GM12865 (cell line): ENCODE data around the gene NCAN.
"Not testable (repeated sequence)": the region's sequence is repeated elsewhere in the genome, so short reads cannot be mapped to it uniquely, and the experiment has no call there.

Experiments
- DNase-seq: peaks from one replicate; pipeline ENCODE4 v3.0.0; 2010; ENCODE audit warnings: low read depth
- H3K4me3 ChIP-seq: 2 replicates; pipeline ENCODE4 v1.5.1; 2011; ENCODE audit warnings: mild to moderate bottlenecking, low read depth, low read length, control low read depth
- TF ChIP-seq, protein P1 (sequence below): IDR thresholded peaks from 2 replicates; pipeline ENCODE4 v1.5.1; 2011; ENCODE audit warnings: low read length, control low read depth, low read depth, inconsistent platforms; ENCODE audit not compliant: insufficient read depth; ENCODE audit errors: missing control alignments

NCAN gene

DNA sequence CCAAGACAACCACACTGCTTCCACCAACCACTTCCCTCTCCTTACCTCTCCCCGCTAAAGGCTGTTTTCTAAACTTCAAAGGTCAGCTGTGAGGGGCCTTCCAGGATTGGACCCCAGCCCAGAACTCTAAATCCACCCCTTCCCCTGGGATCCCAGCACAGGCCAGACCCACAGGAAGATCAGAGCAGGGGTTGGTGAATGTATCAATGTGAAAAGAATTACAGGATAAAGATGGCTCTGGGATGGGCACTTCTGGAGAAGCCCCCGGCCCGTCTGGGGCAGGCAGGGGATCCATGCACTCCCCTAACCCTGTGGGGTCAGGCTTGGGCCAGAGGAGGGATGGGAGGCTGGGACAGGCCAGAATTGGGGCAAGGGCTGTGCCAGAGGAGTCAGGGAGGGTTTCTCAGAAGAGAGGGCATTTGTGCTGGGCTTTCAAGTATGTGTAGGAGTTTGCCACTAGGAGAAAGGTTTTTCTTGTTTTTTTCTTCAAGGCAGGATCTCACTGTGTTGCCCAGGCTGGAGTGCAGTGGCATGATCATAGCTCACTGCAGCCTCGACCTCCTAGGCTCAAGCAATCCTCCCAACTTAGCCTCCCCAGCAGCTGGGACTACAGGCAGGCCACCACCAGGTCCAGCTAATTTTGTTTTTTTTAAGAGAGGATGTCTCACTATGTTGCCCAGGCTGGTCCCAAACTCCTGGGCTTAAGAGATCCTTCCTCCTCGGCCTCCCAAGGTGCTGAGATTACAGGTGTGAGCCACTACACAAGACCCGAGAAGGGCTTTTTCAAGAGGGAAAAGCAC is 40.7 kb upstream of the NCAN start:
- no peak for DNase-seq
- no peak overlapping the region for H3K4me3 ChIP-seq
- TF ChIP-seq, protein P1, sequence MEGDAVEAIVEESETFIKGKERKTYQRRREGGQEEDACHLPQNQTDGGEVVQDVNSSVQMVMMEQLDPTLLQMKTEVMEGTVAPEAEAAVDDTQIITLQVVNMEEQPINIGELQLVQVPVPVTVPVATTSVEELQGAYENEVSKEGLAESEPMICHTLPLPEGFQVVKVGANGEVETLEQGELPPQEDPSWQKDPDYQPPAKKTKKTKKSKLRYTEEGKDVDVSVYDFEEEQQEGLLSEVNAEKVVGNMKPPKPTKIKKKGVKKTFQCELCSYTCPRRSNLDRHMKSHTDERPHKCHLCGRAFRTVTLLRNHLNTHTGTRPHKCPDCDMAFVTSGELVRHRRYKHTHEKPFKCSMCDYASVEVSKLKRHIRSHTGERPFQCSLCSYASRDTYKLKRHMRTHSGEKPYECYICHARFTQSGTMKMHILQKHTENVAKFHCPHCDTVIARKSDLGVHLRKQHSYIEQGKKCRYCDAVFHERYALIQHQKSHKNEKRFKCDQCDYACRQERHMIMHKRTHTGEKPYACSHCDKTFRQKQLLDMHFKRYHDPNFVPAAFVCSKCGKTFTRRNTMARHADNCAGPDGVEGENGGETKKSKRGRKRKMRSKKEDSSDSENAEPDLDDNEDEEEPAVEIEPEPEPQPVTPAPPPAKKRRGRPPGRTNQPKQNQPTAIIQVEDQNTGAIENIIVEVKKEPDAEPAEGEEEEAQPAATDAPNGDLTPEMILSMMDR, result no peak

DNA sequence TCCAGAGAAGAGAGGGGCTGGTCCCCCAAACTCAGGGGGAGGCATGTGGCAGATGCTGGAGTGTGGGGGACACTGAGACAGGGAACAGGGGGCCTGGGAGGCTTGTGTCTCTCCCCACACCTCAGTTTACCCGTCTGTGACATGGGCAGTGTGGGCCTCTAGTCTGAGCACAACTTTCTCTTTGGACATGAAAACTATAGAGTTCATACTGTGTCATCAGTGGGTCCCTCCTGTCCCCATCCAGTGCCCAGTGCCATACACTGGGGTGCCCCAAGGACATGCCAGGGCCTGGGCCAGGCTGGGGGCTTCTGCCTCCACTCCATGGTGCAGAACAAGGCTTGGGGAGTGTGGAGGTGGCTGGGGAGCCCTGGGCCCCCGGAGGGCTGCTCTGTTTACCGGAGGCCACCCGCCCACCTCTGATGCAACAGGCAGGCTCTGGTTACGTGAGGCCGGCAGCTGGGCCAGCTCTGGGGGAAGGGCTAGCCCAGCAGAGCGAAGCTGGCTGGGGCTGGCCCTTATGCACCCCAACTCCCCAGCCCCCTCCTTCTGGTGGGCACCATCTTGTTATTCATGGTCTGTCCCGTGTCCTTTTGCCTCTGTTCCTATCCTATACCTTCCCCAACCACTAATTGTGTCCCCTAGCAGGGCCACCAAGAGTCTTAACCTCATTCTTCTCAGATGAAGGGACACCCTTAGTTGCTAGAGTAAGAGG is 39.8 kb upstream of the NCAN start:
- DNase-seq, result peak; percentile 41
- no peak overlapping the region for H3K4me3 ChIP-seq

DNA sequence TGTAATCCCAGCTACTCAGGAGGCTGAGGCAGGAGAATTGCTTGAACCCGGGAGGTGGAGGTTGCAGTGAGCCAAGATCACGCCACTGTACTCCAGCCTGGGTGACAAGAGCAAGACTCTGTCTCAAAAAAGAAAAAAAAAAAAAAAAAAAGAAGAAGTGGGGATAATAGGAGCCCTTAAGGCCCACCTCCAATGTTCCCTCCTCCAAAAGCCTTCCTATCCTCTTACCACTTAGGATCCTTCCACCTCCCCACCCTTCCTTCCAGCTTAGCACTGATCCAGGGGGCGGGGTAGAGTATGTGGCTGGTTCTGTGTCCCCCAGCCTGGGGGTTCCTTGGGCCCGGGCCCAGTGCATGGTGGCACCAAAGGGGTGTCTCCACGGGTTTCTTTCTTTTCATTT is 38.5 kb upstream of the NCAN start:
- not testable (repeated sequence) for DNase-seq, H3K4me3 ChIP-seq

More for the DNA sequence above, 39.8 kb upstream of the NCAN start:
- TF ChIP-seq, protein P1, result no peak

- TF ChIP-seq, protein P1, result no peak
- DNase-seq, result no peak
- no peak overlapping the region for H3K4me3 ChIP-seq
These were observed 34.8 kb upstream of the NCAN start for GRCh38 chr19:19176950-19177349.

GRCh38 chr19:19179548-19180441 is 32.0 kb upstream of the NCAN start:
- TF ChIP-seq, protein P1, result no peak
- H3K4me3 ChIP-seq, result no peak overlapping the region
- DNase-seq, result no peak

GRCh38 chr19:19181488-19181998 is 30.2 kb upstream of the NCAN start:
- no peak for DNase-seq
- TF ChIP-seq, protein P1, result no peak
- no peak overlapping the region for H3K4me3 ChIP-seq
